Activated T-helper 2 cell treated with anti-CD3 and anti-CD28 coated beads, Interferon-gamma antibody, Interleukin-2, Interleukin-4, amounts not matched to agents 10 μg/mL and 5 μg/mL and 100 μg/mL, durations not matched to agents 14 hours and 24 hours and 36 hours (primary cell): Measurements from ENCODE around the gene KCNN2. TPM values are rescaled to one million over a fixed set of nuclear protein-coding genes. Genes with fewer than 3 reads are reported as not detected.

Source experiments
- DNase-seq: peaks from one replicate; pipeline ENCODE4 v3.0.0; 2021; ENCODE audit warnings: low spot score
- H3K27ac Mint-ChIP-seq: one replicate; pipeline ENCODE4 v1.8.0; 2021; ENCODE audit warnings: mixed read lengths
- H3K27me3 Mint-ChIP-seq: one replicate; pipeline ENCODE4 v1.8.0; 2021; ENCODE audit warnings: low read depth, mixed read lengths
- H3K36me3 Mint-ChIP-seq: one replicate; pipeline ENCODE4 v1.8.0; 2021; ENCODE audit warnings: low read depth, mixed read lengths
- H3K4me1 Mint-ChIP-seq: one replicate; pipeline ENCODE4 v1.8.0; 2021; ENCODE audit warnings: low read depth, mixed read lengths
- H3K4me3 Mint-ChIP-seq: one replicate; pipeline ENCODE4 v1.8.0; 2021; ENCODE audit warnings: low read depth, mild to moderate bottlenecking, moderate library complexity, mixed read lengths
- H3K9me3 Mint-ChIP-seq: one replicate; pipeline ENCODE4 v1.8.0; 2021; ENCODE audit warnings: mixed read lengths
- intact Hi-C: fragments of 100-400 bp; cut with micrococcal nuclease; formaldehyde crosslinking; loops from one replicate; pipeline ENCODE4 v1.15.1; 2023
- total RNA-seq: library from RNA; stranded (reverse); gene quantifications from 2 replicates; pipeline ENCODE4 v1.2.3, GENCODE V29; 2022

KCNN2 gene
- total RNA-seq, 1 donor from 2014 or later: not detected

DNA sequence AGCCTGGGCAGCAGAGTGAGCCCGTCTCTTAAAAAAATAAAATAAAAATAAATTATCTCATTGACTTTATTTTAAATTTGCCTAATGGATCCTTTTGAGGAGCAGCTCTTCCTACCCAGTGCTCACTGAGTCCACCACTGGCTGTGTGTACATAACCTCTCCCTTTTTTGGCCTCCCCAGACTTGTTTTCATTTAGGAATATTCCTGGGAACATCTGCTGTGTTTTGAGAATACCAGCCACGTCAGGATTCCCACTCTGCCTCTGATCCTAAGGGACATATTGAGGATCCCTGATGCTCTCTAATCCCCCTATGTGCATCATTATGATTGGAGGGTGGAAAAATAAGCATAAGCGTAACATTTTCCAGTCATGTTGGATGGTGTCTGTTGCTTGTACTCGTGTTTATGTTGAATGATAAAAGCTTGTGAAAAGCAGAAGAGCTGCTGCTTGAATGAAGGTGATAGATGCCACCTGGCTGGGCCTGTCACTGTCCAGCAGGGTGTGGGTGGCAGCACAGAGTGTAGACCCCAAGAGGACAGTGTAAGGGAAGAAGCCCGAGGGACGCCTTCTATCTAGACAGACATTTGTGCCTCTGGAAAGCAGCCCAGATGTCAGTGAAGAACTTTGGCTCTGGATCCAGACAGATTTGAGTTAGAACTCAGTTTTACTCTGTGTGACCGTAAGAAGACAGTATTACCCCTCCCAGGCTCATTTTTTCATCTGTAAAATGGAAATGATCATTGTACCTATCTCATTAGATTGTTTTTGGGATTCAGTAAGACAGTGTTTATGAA lies 15.4 kb downstream of the KCNN2 start:
- H3K36me3 Mint-ChIP-seq: no peaks in the 10 kb centered on the region
- no peak for DNase-seq
- H3K9me3 Mint-ChIP-seq: no peaks in the 10 kb centered on the region
- no peak overlapping the region for H3K4me3 Mint-ChIP-seq
- intact Hi-C loops: no loop called here
- H3K27me3 Mint-ChIP-seq: no peaks in the 10 kb centered on the region
- H3K27ac Mint-ChIP-seq: no peak overlapping the region
- H3K4me1 Mint-ChIP-seq: no peaks in the 10 kb centered on the region

DNA sequence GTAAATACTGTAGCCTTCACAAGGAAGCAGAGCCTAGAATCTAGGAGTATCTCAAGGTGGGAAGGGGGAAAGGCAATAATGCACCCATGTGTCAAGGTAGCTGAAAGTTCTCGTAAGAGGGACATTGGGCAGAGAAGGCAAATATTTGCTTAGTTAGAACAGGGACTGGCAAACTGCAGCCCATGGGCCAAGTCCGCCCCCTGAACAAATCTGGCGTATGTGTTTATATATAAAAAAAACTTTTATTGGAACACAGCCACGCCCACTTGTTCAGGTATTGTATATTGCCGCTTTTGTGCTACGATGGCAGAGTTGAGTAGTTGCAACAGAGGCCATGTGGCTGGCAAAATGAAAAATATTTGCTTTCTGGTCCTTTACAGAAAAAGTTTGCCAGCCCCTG lies 16.1 kb downstream of the KCNN2 start:
- H3K36me3 Mint-ChIP-seq: no peaks in the 10 kb centered on the region
- no peaks in the 10 kb centered on the region for H3K9me3 Mint-ChIP-seq
- no peak overlapping the region for H3K27ac Mint-ChIP-seq
- H3K4me1 Mint-ChIP-seq: no peaks in the 10 kb centered on the region
- no peaks in the 10 kb centered on the region for H3K27me3 Mint-ChIP-seq
- no peak for DNase-seq
- no peak overlapping the region for H3K4me3 Mint-ChIP-seq
- intact Hi-C loops: no loop called here

DNA sequence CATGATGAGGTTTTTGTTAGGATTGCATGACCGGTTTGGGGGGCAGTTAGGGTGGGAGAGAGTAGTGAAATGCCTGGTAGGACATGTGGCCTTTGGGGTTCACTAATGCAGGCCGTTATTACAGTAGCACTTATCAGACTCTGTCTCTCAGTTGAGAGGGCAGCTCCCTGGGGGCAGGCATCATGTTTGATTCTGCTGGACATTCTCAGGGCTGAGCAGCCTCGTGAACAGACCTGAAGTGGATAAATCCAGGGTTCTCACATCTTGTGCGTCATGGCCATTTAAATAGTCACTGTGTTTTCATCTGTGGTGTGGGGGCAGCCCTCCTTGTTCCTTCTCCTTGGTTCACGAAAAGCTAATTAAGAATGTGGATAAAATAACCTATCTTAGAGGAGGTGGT lies 18.9 kb downstream of the KCNN2 start:
- no peak overlapping the region for H3K27ac Mint-ChIP-seq
- no peaks in the 10 kb centered on the region for H3K4me1 Mint-ChIP-seq
- intact Hi-C loops: no loop called here
- H3K9me3 Mint-ChIP-seq: no peaks in the 10 kb centered on the region
- DNase-seq: no peak
- H3K4me3 Mint-ChIP-seq: no peak overlapping the region
- no peaks in the 10 kb centered on the region for H3K27me3 Mint-ChIP-seq
- H3K36me3 Mint-ChIP-seq: no peaks in the 10 kb centered on the region

DNA sequence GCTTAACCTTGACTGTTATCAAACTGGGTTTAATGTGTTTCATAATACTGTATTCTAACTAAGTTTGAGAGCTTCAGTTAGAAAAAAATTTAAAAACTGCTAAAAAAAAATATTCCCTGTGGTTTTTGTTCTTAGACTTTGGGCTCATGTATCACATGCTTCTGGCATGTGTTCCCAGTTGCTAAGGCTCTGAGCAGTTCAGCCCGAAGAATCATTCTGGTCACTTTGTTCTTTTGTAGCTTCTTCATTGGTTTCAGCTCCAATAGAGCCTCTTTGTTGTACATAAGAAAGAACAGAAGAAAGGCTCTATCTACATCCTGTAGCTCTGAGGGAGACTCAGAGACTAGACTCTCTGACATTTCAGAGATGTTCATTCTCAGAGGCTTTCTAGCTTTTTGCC lies 25.6 kb downstream of the KCNN2 start:
- intact Hi-C loops: no loop called here
- no peak overlapping the region for H3K4me3 Mint-ChIP-seq
- H3K36me3 Mint-ChIP-seq: no peaks in the 10 kb centered on the region
- no peaks in the 10 kb centered on the region for H3K9me3 Mint-ChIP-seq
- DNase-seq: no peak
- H3K27me3 Mint-ChIP-seq: no peaks in the 10 kb centered on the region
- H3K4me1 Mint-ChIP-seq: no peaks in the 10 kb centered on the region
- no peak overlapping the region for H3K27ac Mint-ChIP-seq

DNA sequence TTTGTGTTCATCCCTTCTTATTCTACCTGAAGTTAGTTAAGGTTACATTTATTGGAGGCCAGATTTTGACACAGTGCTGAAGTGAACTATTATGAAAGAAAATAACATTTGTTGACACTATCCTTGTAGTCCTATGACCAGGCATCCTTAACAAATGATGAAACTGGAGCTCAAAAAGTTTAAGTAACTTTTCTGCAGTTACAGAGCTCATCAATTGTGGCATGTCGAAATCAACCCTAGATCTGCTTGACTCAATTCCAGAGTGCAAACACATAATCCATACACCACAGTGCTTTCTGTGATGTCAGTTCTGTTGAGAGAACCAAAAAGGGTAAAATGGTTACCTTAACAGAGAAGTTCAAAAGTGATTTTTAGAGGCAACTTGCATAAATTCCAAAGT lies 28.6 kb downstream of the KCNN2 start:
- DNase-seq: no peak
- Mint-ChIP-seq H3K27ac (no peak overlapping the region), H3K36me3 (no peaks in the 10 kb centered on the region), H3K9me3 (no peaks in the 10 kb centered on the region), H3K27me3 (no peaks in the 10 kb centered on the region), H3K4me3 (no peak overlapping the region), H3K4me1 (no peaks in the 10 kb centered on the region)
- intact Hi-C loops: no loop called here

DNA sequence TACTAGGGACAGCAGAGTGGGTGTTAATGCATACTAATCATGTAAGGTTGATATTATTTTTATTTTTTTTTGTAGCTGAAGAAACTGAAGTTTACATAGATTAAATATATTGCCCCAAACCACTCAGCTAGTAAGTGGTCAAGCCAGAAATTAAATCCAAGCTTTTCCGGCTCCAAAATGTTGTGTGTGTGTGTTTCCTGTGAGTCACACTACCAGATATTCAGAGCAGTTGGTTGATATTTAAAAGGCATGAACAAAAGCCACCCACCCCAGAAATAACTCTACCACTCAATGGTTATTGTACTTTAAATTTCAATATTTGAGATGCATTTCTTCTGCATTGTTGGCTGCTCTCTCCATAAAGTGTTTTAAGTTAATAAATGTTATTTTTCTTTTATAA lies 29.5 kb downstream of the KCNN2 start:
- H3K9me3 Mint-ChIP-seq: no peaks in the 10 kb centered on the region
- no peaks in the 10 kb centered on the region for H3K27me3 Mint-ChIP-seq
- H3K36me3 Mint-ChIP-seq: no peaks in the 10 kb centered on the region
- no peak overlapping the region for H3K27ac Mint-ChIP-seq
- H3K4me3 Mint-ChIP-seq: no peak overlapping the region
- intact Hi-C loops: no loop called here
- no peak for DNase-seq
- H3K4me1 Mint-ChIP-seq: no peaks in the 10 kb centered on the region

DNA sequence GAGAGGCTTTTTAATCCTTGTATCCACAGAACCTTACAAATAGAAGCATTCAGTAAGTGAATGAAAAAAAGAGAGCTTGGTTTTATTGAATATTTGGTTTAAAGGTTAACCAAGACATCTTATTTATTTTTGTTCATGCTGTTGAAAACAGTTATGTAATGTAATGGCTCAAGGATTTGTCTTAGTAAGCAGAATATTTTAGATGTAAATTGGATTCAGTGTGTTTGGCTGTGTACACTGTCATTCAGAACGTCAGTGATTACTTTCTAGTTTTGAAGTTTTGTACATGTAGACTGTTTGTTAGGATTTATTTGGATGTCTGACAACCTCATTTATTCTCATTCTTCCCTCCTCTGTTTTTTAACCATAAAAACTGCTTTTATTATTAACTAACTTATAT lies 31.3 kb downstream of the KCNN2 start:
- Mint-ChIP-seq H3K27me3 (no peaks in the 10 kb centered on the region), H3K27ac (no peak overlapping the region), H3K4me3 (no peak overlapping the region), H3K9me3 (no peaks in the 10 kb centered on the region), H3K4me1 (no peaks in the 10 kb centered on the region), H3K36me3 (no peaks in the 10 kb centered on the region)
- intact Hi-C loops: no loop called here
- no peak for DNase-seq

DNA sequence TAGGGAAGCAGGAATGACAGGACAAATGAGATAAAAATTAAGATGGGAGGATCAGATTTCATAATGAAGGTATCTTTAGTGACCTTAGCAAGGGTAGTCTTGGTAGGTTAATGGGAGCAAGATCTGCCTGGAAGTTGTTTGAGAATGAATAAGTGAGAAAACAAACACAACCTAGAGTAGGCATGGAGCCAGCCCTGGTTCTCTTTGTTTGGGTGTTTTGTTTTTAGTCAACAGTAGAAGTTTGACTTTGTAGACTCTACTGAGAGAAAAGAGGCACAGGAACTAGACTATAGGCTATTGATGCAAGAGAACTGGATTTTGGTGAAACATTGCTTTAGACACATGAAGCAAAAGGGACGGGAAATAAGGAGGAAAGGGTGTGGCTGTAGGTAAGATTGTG lies 40.3 kb downstream of the KCNN2 start:
- no peaks in the 10 kb centered on the region for H3K4me1 Mint-ChIP-seq
- H3K4me3 Mint-ChIP-seq: no peak overlapping the region
- H3K27me3 Mint-ChIP-seq: no peaks in the 10 kb centered on the region
- no peaks in the 10 kb centered on the region for H3K36me3 Mint-ChIP-seq
- H3K9me3 Mint-ChIP-seq: no peaks in the 10 kb centered on the region
- H3K27ac Mint-ChIP-seq: no peak overlapping the region
- no peak for DNase-seq
- intact Hi-C loops: no loop called here

DNA sequence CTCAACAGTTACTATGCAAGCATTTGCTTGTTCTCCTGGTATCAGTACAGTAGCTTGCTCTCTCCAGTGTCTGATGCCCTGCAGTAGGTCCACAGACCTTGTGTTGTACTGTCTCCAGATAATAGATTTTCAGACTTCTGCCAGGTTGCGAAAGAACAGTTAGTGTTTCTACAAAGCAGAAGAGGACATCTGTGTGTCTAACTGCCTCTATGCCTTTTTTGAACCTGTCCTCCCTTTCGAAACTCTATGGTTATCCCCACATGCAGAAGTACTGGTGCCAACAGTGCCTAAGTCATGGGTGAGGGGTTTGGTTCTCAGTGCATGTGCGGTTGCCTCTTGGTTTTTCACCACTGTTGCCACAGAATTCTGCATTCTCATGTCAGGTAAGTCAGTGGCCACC lies 45.9 kb downstream of the KCNN2 start:
- Mint-ChIP-seq H3K9me3 (no peaks in the 10 kb centered on the region), H3K27ac (no peak overlapping the region), H3K4me3 (no peak overlapping the region), H3K4me1 (no peaks in the 10 kb centered on the region), H3K36me3 (no peaks in the 10 kb centered on the region), H3K27me3 (no peaks in the 10 kb centered on the region)
- intact Hi-C loops: no loop called here
- no peak for DNase-seq

DNA sequence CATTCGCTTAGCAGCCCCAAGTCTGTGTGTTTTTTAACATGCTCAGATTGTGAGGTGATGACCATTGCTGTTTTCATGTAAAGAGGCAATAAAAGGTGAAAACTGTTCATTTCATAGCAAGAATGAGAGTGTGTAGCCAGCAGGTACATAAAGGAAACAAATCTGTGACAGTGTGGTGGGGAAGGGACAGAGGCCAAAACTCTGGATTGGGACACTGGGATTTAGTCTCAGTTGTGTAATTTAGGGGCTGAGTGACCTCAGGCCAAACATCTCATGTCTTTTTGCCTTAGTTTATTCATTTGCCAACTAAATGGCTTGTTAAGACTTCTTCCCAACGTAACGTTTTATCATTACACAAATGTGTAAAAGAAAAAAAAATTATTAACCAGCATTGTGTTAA lies 47.0 kb downstream of the KCNN2 start:
- intact Hi-C loops: no loop called here
- H3K4me3 Mint-ChIP-seq: no peak overlapping the region
- H3K27ac Mint-ChIP-seq: no peak overlapping the region
- H3K4me1 Mint-ChIP-seq: no peaks in the 10 kb centered on the region
- no peak for DNase-seq
- H3K36me3 Mint-ChIP-seq: no peaks in the 10 kb centered on the region
- H3K9me3 Mint-ChIP-seq: no peaks in the 10 kb centered on the region
- H3K27me3 Mint-ChIP-seq: no peaks in the 10 kb centered on the region

DNA sequence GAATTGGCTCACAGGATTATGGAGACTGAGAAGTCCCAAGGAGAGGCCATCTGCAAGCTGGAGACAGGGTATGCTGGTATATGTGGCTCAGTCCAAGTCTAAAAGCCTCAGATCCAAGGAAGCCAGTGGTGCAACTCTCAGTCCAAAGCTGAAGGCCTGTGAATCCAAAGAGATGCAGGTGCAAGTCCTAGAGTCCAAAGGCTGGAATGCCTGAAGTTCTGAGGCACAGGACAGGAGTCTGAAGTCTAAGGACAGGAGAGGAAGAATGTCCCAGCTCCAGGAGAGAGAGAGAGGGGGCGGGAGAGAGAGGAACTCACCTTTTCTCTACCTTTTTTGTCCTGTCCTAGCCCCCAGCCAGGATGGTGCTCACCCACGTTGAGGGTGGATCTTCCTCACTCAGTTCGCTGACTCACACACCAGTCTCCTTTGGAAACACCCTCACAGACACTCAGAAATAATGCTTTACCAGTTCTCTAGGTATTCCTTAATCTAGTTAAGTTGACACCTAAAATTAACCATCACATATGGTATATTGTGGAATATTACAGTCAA lies 49.6 kb downstream of the KCNN2 start:
- Mint-ChIP-seq H3K4me3 (no peak overlapping the region), H3K27me3 (no peaks in the 10 kb centered on the region), H3K9me3 (no peaks in the 10 kb centered on the region), H3K4me1 (no peaks in the 10 kb centered on the region), H3K27ac (no peak overlapping the region), H3K36me3 (no peaks in the 10 kb centered on the region)
- intact Hi-C loops: no loop called here
- DNase-seq: no peak

DNA sequence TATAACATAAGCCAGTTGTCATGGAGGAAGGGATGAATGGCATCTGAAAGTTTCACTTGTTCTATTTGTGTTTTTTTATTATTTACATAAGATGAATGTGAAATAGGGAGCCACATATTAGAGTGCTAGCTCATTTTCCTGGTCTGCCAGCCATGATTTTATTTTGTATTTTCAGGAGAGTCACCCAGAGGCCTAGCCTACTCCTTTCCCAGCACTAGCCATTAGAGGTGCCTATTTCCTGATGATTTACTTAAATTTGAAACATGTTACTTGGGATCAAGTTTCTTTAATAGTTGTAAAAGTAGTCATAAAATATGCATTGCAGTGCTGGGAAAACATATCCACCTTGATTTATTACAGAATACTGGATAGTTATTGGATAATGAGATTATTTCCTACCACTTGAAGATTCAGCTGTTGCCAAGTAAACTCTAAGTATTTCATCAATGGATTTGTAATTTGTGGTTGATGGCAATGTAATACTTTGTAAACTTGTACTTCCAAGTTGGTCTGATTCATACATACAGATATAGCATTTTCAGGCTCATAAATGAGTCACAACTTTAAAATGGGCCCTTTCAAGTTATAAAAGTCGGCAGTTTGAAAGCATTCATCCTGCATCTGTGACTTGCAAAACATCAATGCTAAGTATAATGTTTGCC lies 50.8 kb downstream of the KCNN2 start:
- H3K27me3 Mint-ChIP-seq: no peaks in the 10 kb centered on the region
- DNase-seq: no peak
- intact Hi-C loops: no loop called here
- H3K4me1 Mint-ChIP-seq: no peaks in the 10 kb centered on the region
- H3K36me3 Mint-ChIP-seq: no peaks in the 10 kb centered on the region
- no peaks in the 10 kb centered on the region for H3K9me3 Mint-ChIP-seq
- no peak overlapping the region for H3K27ac Mint-ChIP-seq
- no peak overlapping the region for H3K4me3 Mint-ChIP-seq

DNA sequence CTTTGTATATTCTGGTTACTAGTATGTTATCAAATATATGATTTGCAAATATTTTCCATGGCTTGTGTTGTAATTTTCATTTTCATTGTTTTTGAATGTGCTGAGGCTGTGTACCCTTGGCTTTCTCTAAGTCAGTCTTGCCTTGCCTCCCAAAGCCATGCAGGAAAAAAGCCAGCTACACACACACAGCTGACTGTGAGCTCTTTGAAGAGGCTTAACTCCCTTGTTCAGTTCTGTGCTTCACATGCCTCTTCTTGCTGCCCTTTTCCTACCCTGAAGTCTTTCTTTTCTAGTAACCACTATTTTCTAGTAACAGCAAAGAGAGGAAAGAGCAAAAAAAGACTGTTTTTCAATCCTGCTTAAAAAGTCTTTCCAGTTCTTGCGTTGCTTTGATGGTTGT lies 53.9 kb downstream of the KCNN2 start:
- no peak for DNase-seq
- intact Hi-C loops: no loop called here
- Mint-ChIP-seq H3K27ac (no peak overlapping the region), H3K4me1 (no peaks in the 10 kb centered on the region), H3K9me3 (no peaks in the 10 kb centered on the region), H3K27me3 (no peaks in the 10 kb centered on the region), H3K36me3 (no peaks in the 10 kb centered on the region), H3K4me3 (no peak overlapping the region)
